Measurements from ENCODE around the gene SLC22A23.

Gene SLC22A23

GRCh38 chr6:3489027-3489757 lies 32.3 kb upstream of the SLC22A23 start:
- no peak overlapping the region for H3K4me2 ChIP-seq (ENCODE audit: low read length, poor library complexity, severe bottlenecking)
- H3K27ac ChIP-seq (ENCODE audit: low read length, poor library complexity, severe bottlenecking), result no peak overlapping the region
- H3K27me3 ChIP-seq (ENCODE audit: control insufficient read depth in 1 of 2, insufficient read depth in 1 of 2, low read length in 2 of 2), result peaks cover 0 to 21% of the 10 kb centered on the region in 2 experiments
- H4K91ac ChIP-seq (ENCODE audit: low read length), result no peak overlapping the region
- no peak overlapping the region for H3K23ac ChIP-seq (ENCODE audit: low read length in 2 of 2)
- H2AFZ ChIP-seq (ENCODE audit: low read depth, low read length), result no peak overlapping the region
- H3K18ac ChIP-seq (ENCODE audit: low read depth in 1 of 2, low read length in 2 of 2), result no peak overlapping the region
- H3K36me3 ChIP-seq (ENCODE audit: control insufficient read depth in 1 of 2, insufficient read depth in 2 of 2, low read depth in 1 of 2, low read length in 2 of 2), result no peaks in the 10 kb centered on the region
- no peak overlapping the region for H3K9ac ChIP-seq (ENCODE audit: low read length)
- H2BK12ac ChIP-seq (ENCODE audit: low read length in 2 of 2), result no peak overlapping the region
- no peak overlapping the region for H2BK120ac ChIP-seq (ENCODE audit: low read depth, low read length)
- no peaks in the 10 kb centered on the region for H3K4me1 ChIP-seq (ENCODE audit: control insufficient read depth, insufficient read depth, low read depth, low read length)
- H4K8ac ChIP-seq (ENCODE audit: low read length), result no peak overlapping the region
- no peak overlapping the region for H3K14ac ChIP-seq (ENCODE audit: low read length in 2 of 2)
- no peak for DNase-seq
- no peak overlapping the region for H2AK5ac ChIP-seq (ENCODE audit: low read length, severe bottlenecking)
- no peak overlapping the region for H2BK15ac ChIP-seq (ENCODE audit: low read depth, poor library complexity, severe bottlenecking)
- H3K4me3 ChIP-seq (ENCODE audit: insufficient read depth in 1 of 2, low read depth in 1 of 2, low read length in 2 of 2), result no peak overlapping the region
- WGBS, result 42% methylated on average over 7 of the region's 7 CpGs
- H2BK5ac ChIP-seq (ENCODE audit: low read depth, low read length, poor library complexity, severe bottlenecking), result no peak overlapping the region
- peaks cover 9% of the 10 kb centered on the region for H3K9me3 ChIP-seq (ENCODE audit: control insufficient read depth, low read length)
- H3K4ac ChIP-seq (ENCODE audit: low read depth in 1 of 2, low read length in 2 of 2), result no peak overlapping the region
- no peaks in the 10 kb centered on the region for H3K79me1 ChIP-seq (replicated peaks; ENCODE audit: low read length, poor library complexity, severe bottlenecking)

- Histone ChIP-seq H3K36me3 (ENCODE audit: control insufficient read depth in 1 of 2, insufficient read depth in 2 of 2, low read depth in 1 of 2, low read length in 2 of 2) (no peaks in the 10 kb centered on the region), H3K14ac (ENCODE audit: low read length in 2 of 2) (no peak overlapping the region), H3K4ac (ENCODE audit: low read depth in 1 of 2, low read length in 2 of 2) (no peak overlapping the region), H3K4me3 (ENCODE audit: insufficient read depth in 1 of 2, low read depth in 1 of 2, low read length in 2 of 2) (no peak overlapping the region), H3K18ac (ENCODE audit: low read depth in 1 of 2, low read length in 2 of 2) (no peak overlapping the region), H2BK5ac (ENCODE audit: low read depth, low read length, poor library complexity, severe bottlenecking) (no peak overlapping the region), H4K8ac (ENCODE audit: low read length) (no peak overlapping the region), H4K91ac (ENCODE audit: low read length) (no peak overlapping the region), H2AFZ (ENCODE audit: low read depth, low read length) (no peak overlapping the region), H2BK12ac (ENCODE audit: low read length in 2 of 2) (no peak overlapping the region), H3K4me1 (ENCODE audit: control insufficient read depth, insufficient read depth, low read depth, low read length) (no peaks in the 10 kb centered on the region), H3K27me3 (ENCODE audit: control insufficient read depth in 1 of 2, insufficient read depth in 1 of 2, low read length in 2 of 2) (no peaks in the 10 kb centered on the region), H2BK15ac (ENCODE audit: low read depth, poor library complexity, severe bottlenecking) (no peak overlapping the region), H2BK120ac (ENCODE audit: low read depth, low read length) (no peak overlapping the region), H3K27ac (ENCODE audit: low read length, poor library complexity, severe bottlenecking) (no peak overlapping the region), H3K9ac (ENCODE audit: low read length) (no peak overlapping the region), H3K9me3 (ENCODE audit: control insufficient read depth, low read length) (peaks cover 16% of the 10 kb centered on the region), H3K79me1 (replicated peaks; ENCODE audit: low read length, poor library complexity, severe bottlenecking) (no peaks in the 10 kb centered on the region), H2AK5ac (ENCODE audit: low read length, severe bottlenecking) (no peak overlapping the region), H3K23ac (ENCODE audit: low read length in 2 of 2) (no peak overlapping the region), H3K4me2 (ENCODE audit: low read length, poor library complexity, severe bottlenecking) (no peak overlapping the region)
- 88% methylated on average over 11 of the region's 11 CpGs for WGBS
- DNase-seq, result no peak
These were observed 28.1 kb upstream of the SLC22A23 start for GRCh38 chr6:3484946-3485345.

GRCh38 chr6:3484192-3484591 lies 27.3 kb upstream of the SLC22A23 start:
- Histone ChIP-seq H3K4me2 (ENCODE audit: low read length, poor library complexity, severe bottlenecking) (no peak overlapping the region), H3K27me3 (ENCODE audit: control insufficient read depth in 1 of 2, insufficient read depth in 1 of 2, low read length in 2 of 2) (no peaks in the 10 kb centered on the region), H3K79me1 (replicated peaks; ENCODE audit: low read length, poor library complexity, severe bottlenecking) (no peaks in the 10 kb centered on the region), H3K14ac (ENCODE audit: low read length in 2 of 2) (no peak overlapping the region), H3K18ac (ENCODE audit: low read depth in 1 of 2, low read length in 2 of 2) (no peak overlapping the region), H4K91ac (ENCODE audit: low read length) (no peak overlapping the region), H2BK120ac (ENCODE audit: low read depth, low read length) (no peak overlapping the region), H2BK15ac (ENCODE audit: low read depth, poor library complexity, severe bottlenecking) (no peak overlapping the region), H2AFZ (ENCODE audit: low read depth, low read length) (no peak overlapping the region), H3K36me3 (ENCODE audit: control insufficient read depth in 1 of 2, insufficient read depth in 2 of 2, low read depth in 1 of 2, low read length in 2 of 2) (no peaks in the 10 kb centered on the region), H3K4ac (ENCODE audit: low read depth in 1 of 2, low read length in 2 of 2) (no peak overlapping the region), H3K9me3 (ENCODE audit: control insufficient read depth, low read length) (peaks cover 23% of the 10 kb centered on the region), H3K9ac (ENCODE audit: low read length) (no peak overlapping the region), H2BK5ac (ENCODE audit: low read depth, low read length, poor library complexity, severe bottlenecking) (no peak overlapping the region), H3K4me1 (ENCODE audit: control insufficient read depth, insufficient read depth, low read depth, low read length) (no peaks in the 10 kb centered on the region), H3K27ac (ENCODE audit: low read length, poor library complexity, severe bottlenecking) (no peak overlapping the region), H2BK12ac (ENCODE audit: low read length in 2 of 2) (no peak overlapping the region), H3K23ac (ENCODE audit: low read length in 2 of 2) (no peak overlapping the region), H4K8ac (ENCODE audit: low read length) (no peak overlapping the region), H2AK5ac (ENCODE audit: low read length, severe bottlenecking) (no peak overlapping the region), H3K4me3 (ENCODE audit: insufficient read depth in 1 of 2, low read depth in 1 of 2, low read length in 2 of 2) (no peak overlapping the region)
- peak; percentile 70 for DNase-seq
- 62% methylated on average over 8 of the region's 8 CpGs for WGBS

- H3K4ac ChIP-seq (ENCODE audit: low read depth in 1 of 2, low read length in 2 of 2), result no peak overlapping the region
- no peaks in the 10 kb centered on the region for H3K79me1 ChIP-seq (replicated peaks; ENCODE audit: low read length, poor library complexity, severe bottlenecking)
- H2BK12ac ChIP-seq (ENCODE audit: low read length in 2 of 2), result peak overlapping the region in 1 of 2 experiments; percentile 35
- H3K4me2 ChIP-seq (ENCODE audit: low read length, poor library complexity, severe bottlenecking), result no peak overlapping the region
- H3K9ac ChIP-seq (ENCODE audit: low read length), result no peak overlapping the region
- no peak overlapping the region for H4K91ac ChIP-seq (ENCODE audit: low read length)
- no peak overlapping the region for H3K18ac ChIP-seq (ENCODE audit: low read depth in 1 of 2, low read length in 2 of 2)
- H3K23ac ChIP-seq (ENCODE audit: low read length in 2 of 2), result no peak overlapping the region
- H3K9me3 ChIP-seq (ENCODE audit: control insufficient read depth, low read length), result peaks cover 28% of the 10 kb centered on the region
- H2AFZ ChIP-seq (ENCODE audit: low read depth, low read length), result no peak overlapping the region
- no peak overlapping the region for H3K4me3 ChIP-seq (ENCODE audit: insufficient read depth in 1 of 2, low read depth in 1 of 2, low read length in 2 of 2)
- no peaks in the 10 kb centered on the region for H3K4me1 ChIP-seq (ENCODE audit: control insufficient read depth, insufficient read depth, low read depth, low read length)
- no peaks in the 10 kb centered on the region for H3K27me3 ChIP-seq (ENCODE audit: control insufficient read depth in 1 of 2, insufficient read depth in 1 of 2, low read length in 2 of 2)
- no peak for DNase-seq
- H2BK120ac ChIP-seq (ENCODE audit: low read depth, low read length), result no peak overlapping the region
- no peak overlapping the region for H3K27ac ChIP-seq (ENCODE audit: low read length, poor library complexity, severe bottlenecking)
- no peak overlapping the region for H3K14ac ChIP-seq (ENCODE audit: low read length in 2 of 2)
- H2AK5ac ChIP-seq (ENCODE audit: low read length, severe bottlenecking), result no peak overlapping the region
- no peak overlapping the region for H2BK5ac ChIP-seq (ENCODE audit: low read depth, low read length, poor library complexity, severe bottlenecking)
- no peaks in the 10 kb centered on the region for H3K36me3 ChIP-seq (ENCODE audit: control insufficient read depth in 1 of 2, insufficient read depth in 2 of 2, low read depth in 1 of 2, low read length in 2 of 2)
- H2BK15ac ChIP-seq (ENCODE audit: low read depth, poor library complexity, severe bottlenecking), result no peak overlapping the region
- no CpG with 5 or more reads among the region's 2 CpGs for WGBS
- H4K8ac ChIP-seq (ENCODE audit: low read length), result no peak overlapping the region
These were observed 26.8 kb upstream of the SLC22A23 start for GRCh38 chr6:3483675-3484074.

All from mesenchymal stem cell (in vitro differentiated cells and primary cell).